ENCODE measurements around the gene UGT2B10.

GRCh38 chr4:68808060-68808459, 7.7 kb upstream of the UGT2B10 start:
- no peak for TF ChIP-seq POLR2AphosphoS5 (IDR thresholded peaks at IDR 0.05; ENCODE audit: borderline replicate concordance, low read depth, low read length)
- no peak for TF ChIP-seq EZH2 (IDR thresholded peaks at IDR 0.05)
- no peak for TF ChIP-seq FOXP2 (optimal IDR thresholded peaks at IDR 0.05; ENCODE audit: control extremely low read depth, extremely low read length, insufficient read depth)

Measured in SK-N-MC (cell line).